Right lobe of liver (tissue), 4 donors: Measurements from ENCODE around the gene AXIN1.

Experiments used
- CTCF ChIP-seq, 4 donors: fragments of 200-600 bp in 3 of 4; fragments of 450-650 bp in 1 of 4; IDR thresholded peaks; one replicate each; pipeline versions ENCODE4 v1.5.1 to v1.8.0; 2016 to 2022; ENCODE audit warnings: antibody characterized with exemption in 4 of 4, mild to moderate bottlenecking in 2 of 4
- POLR2A ChIP-seq: fragments of 450-650 bp; IDR thresholded peaks from one replicate; pipeline ENCODE4 v1.6.1; 2017; ENCODE audit warnings: antibody characterized with exemption, mild to moderate bottlenecking
- donor health status: DM: no; HTN: no; CAD: no.
- donor health status: DM: no; HTN: no; CAD: no.
- donor health status: DM: no; HTN: yes; CAD: no.

GRCh38 chr16:333406-334094, 19.0 kb downstream of the AXIN1 start:
- no peak for TF ChIP-seq POLR2A
- no peak for TF ChIP-seq CTCF (IDR thresholded peaks at IDR 0.05)
